H9 (cell line): ENCODE results near the gene CDH4. TPM values are rescaled to one million over a fixed set of nuclear protein-coding genes. Genes with fewer than 3 reads are reported as not detected.

Source experiments
- DNase-seq: peaks from one replicate; pipeline ENCODE4 v3.0.0-alpha.2; 2017
- H2AFZ ChIP-seq: one replicate; pipeline ENCODE4 v1.6.1; 2013; ENCODE audit warnings: mild to moderate bottlenecking, low read length, control low read depth, moderate library complexity
- H2AK5ac ChIP-seq: 2 replicates; pipeline ENCODE4 v1.6.1; 2013; ENCODE audit warnings: low read length, control low read depth, mixed read lengths; ENCODE audit not compliant: insufficient read length
- H2BK120ac ChIP-seq: one replicate; pipeline ENCODE4 v1.6.1; 2013; ENCODE audit warnings: low read depth, mild to moderate bottlenecking, low read length, control low read depth, inconsistent platforms; ENCODE audit not compliant: poor library complexity, severe bottlenecking
- H2BK12ac ChIP-seq: 2 replicates; pipeline ENCODE4 v1.6.1; 2013; ENCODE audit warnings: low read length, control low read depth, mixed read lengths, low read depth; ENCODE audit not compliant: insufficient read length
- H2BK15ac ChIP-seq: 2 replicates; pipeline ENCODE4 v1.6.1; 2013; ENCODE audit warnings: low read depth, low read length, control low read depth
- H2BK20ac ChIP-seq: one replicate; pipeline ENCODE4 v1.6.1; 2013; ENCODE audit warnings: low read depth, mild to moderate bottlenecking, low read length, control low read depth, inconsistent platforms; ENCODE audit not compliant: poor library complexity, severe bottlenecking
- H2BK5ac ChIP-seq: 2 replicates; pipeline ENCODE4 v1.6.1; 2013; ENCODE audit warnings: low read length, control low read depth, mixed read lengths; ENCODE audit not compliant: insufficient read length
- H3K14ac ChIP-seq: 2 replicates; pipeline ENCODE4 v1.6.1; 2013; ENCODE audit warnings: low read length, control low read depth; ENCODE audit not compliant: insufficient read depth
- H3K18ac ChIP-seq: 2 replicates; pipeline ENCODE4 v1.6.1; 2013; ENCODE audit warnings: low read depth, mild to moderate bottlenecking, mixed read lengths, low read length, control low read depth; ENCODE audit not compliant: insufficient read length
- H3K23ac ChIP-seq: 2 replicates; pipeline ENCODE4 v1.6.1; 2013; ENCODE audit warnings: low read length, control low read depth, mixed read lengths, low read depth; ENCODE audit not compliant: insufficient read length
- H3K23me2 ChIP-seq: 2 replicates; pipeline ENCODE4 v1.6.1; 2013; ENCODE audit warnings: low read depth, mild to moderate bottlenecking, mixed read lengths, low read length, control low read depth; ENCODE audit not compliant: insufficient read length, poor library complexity, severe bottlenecking
- H3K27ac ChIP-seq: 2 replicates; pipeline ENCODE4 v1.5.1; 2013; ENCODE audit warnings: low read length, control low read depth, mixed read lengths, low read depth; ENCODE audit not compliant: insufficient read length
- H3K27me3 ChIP-seq: 2 replicates; pipeline ENCODE4 v1.6.1; 2013; ENCODE audit warnings: low read length, control low read depth, inconsistent platforms; ENCODE audit not compliant: insufficient read depth
- H3K4ac ChIP-seq: 2 replicates; pipeline ENCODE4 v1.6.1; 2013; ENCODE audit warnings: low read depth, mild to moderate bottlenecking, control low read depth, inconsistent platforms, low read length, moderate library complexity
- H3K4me1 ChIP-seq: 2 replicates; pipeline ENCODE4 v1.6.1; 2013; ENCODE audit warnings: low read length, control low read depth, inconsistent platforms; ENCODE audit not compliant: insufficient read depth
- H3K4me2 ChIP-seq: 2 replicates; pipeline ENCODE4 v1.6.1; 2013; ENCODE audit warnings: low read length, control low read depth, mixed read lengths; ENCODE audit not compliant: insufficient read length, insufficient read depth
- H3K56ac ChIP-seq: 2 replicates; pipeline ENCODE4 v1.6.1; 2013; ENCODE audit warnings: low read depth, mild to moderate bottlenecking, mixed read lengths, low read length, control low read depth; ENCODE audit not compliant: insufficient read length
- H3K79me1 ChIP-seq: 2 replicates; pipeline ENCODE4 v1.6.1; 2013; ENCODE audit warnings: low read depth, mild to moderate bottlenecking, moderate library complexity, low read length, control low read depth, inconsistent platforms; ENCODE audit not compliant: insufficient read depth, poor library complexity, severe bottlenecking
- H3K79me2 ChIP-seq: 2 replicates; pipeline ENCODE4 v1.6.1; 2013; ENCODE audit warnings: low read length, control low read depth, inconsistent platforms; ENCODE audit not compliant: insufficient read depth
- H3K9ac ChIP-seq: 2 replicates; pipeline ENCODE4 v1.6.1; 2013; ENCODE audit warnings: low read length, control low read depth, mixed read lengths; ENCODE audit not compliant: insufficient read length; ENCODE audit errors: extremely low read depth
- H3K9me3 ChIP-seq: one replicate; pipeline ENCODE4 v1.6.1; 2013; ENCODE audit warnings: low read depth, low read length, inconsistent platforms; ENCODE audit not compliant: control insufficient read depth
- H3T11ph ChIP-seq: one replicate; pipeline ENCODE4 v1.6.1; 2013; ENCODE audit warnings: mild to moderate bottlenecking, low read length, control low read depth, inconsistent platforms
- H4K20me1 ChIP-seq: one replicate; pipeline ENCODE4 v1.6.1; 2013; ENCODE audit not compliant: control insufficient read depth, insufficient read length, insufficient read depth
- H4K5ac ChIP-seq: 2 replicates; pipeline ENCODE4 v1.6.1; 2013; ENCODE audit warnings: low read depth, mild to moderate bottlenecking, mixed read lengths, low read length, control low read depth; ENCODE audit not compliant: insufficient read length
- H4K8ac ChIP-seq: replicated peaks from 2 replicates; pipeline ENCODE4 v1.6.1; 2013; ENCODE audit warnings: low read length, control low read depth, mixed read lengths, low read depth; ENCODE audit not compliant: insufficient read length
- H4K91ac ChIP-seq: 2 replicates; pipeline ENCODE4 v1.6.1; 2013; ENCODE audit warnings: low read depth, mild to moderate bottlenecking, moderate library complexity, mixed read lengths, low read length, control low read depth; ENCODE audit not compliant: insufficient read length
- H3K27ac Mint-ChIP-seq, 3 experiments: 2 replicates in 2 of 3; 3 replicates in 1 of 3; pipeline ENCODE4 v1.8.0; 2020 to 2021; ENCODE audit warnings: mixed read lengths in 3 of 3, mild to moderate bottlenecking in 1 of 3, moderate library complexity in 1 of 3
- H3K27me3 Mint-ChIP-seq: 2 replicates; pipeline ENCODE4 v1.8.0; 2021; ENCODE audit warnings: low read depth, mild to moderate bottlenecking, moderate library complexity, mixed read lengths
- H3K36me3 Mint-ChIP-seq, 3 experiments: 2 replicates in 2 of 3; 3 replicates in 1 of 3; pipeline ENCODE4 v1.8.0; 2020 to 2021; ENCODE audit warnings: low read depth in 3 of 3, mixed read lengths in 3 of 3; ENCODE audit not compliant: insufficient read depth in 1 of 3
- H3K4me1 Mint-ChIP-seq, 2 experiments: 2 replicates each; pipeline ENCODE4 v1.8.0; 2020; ENCODE audit warnings: mixed read lengths in 2 of 2
- H3K4me3 Mint-ChIP-seq, 2 experiments: 2 replicates in 1 of 2; 3 replicates in 1 of 2; pipeline ENCODE4 v1.8.0; 2020 to 2021; ENCODE audit warnings: mild to moderate bottlenecking in 2 of 2, mixed read lengths in 2 of 2, moderate library complexity in 1 of 2
- H3K9me3 Mint-ChIP-seq, 2 experiments: 2 replicates in 1 of 2; 3 replicates in 1 of 2; pipeline ENCODE4 v1.8.0; 2020; ENCODE audit warnings: mild to moderate bottlenecking in 2 of 2, mixed read lengths in 2 of 2, moderate library complexity in 1 of 2
- WGBS: extraction: QIAGEN DNeasy Blood & Tissue Kit; methylation state at CpG from one replicate; pipeline ENCODE4 v1.1.7; 2013; ENCODE audit warnings: missing lambda C conversion rate, low lambda C conversion rate, mixed read lengths; ENCODE audit not compliant: insufficient read length; ENCODE audit errors: extremely low coverage; 5-methylcytosine and 5-hydroxymethylcytosine counted together
- total RNA-seq: library from RNA; stranded (reverse); gene quantifications from 2 replicates; pipeline ENCODE4 v1.2.1, GENCODE V29; 2021
- TF ChIP-seq, protein P1 (sequence below): fragments of 200-600 bp; sonication (generic); conservative IDR thresholded peaks from 3 replicates; pipeline ENCODE4 v1.8.0; 2021; ENCODE audit warnings: antibody characterized with exemption, mild to moderate bottlenecking

CDH4 gene
- total RNA-seq, 1 experiment from 2014 or later: 3.0 TPM

DNA sequence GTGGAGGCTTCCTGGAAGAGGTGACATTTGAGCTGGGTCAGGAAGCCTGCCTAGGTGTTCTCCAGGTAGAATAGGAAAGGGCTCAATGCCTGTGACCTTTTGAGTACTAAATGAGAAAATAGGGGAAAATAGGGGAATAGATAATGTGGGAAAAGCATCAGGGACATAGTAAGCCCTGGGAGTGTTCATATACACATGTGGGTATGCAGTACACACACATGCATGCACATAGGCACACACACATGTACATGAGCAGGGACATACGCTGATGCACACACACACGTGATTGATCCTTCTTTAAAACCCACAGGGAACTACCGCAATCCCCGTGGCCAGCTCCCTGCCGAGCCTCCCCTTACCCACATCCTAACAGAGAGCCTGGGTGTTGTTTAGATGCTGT lies 351.7 kb downstream of the CDH4 start:
- Histone ChIP-seq H3K4me1 (no peaks in the 10 kb centered on the region), H2BK5ac (no peak overlapping the region), H2BK12ac (no peak overlapping the region), H4K8ac (no peak overlapping the region), H3K9me3 (no peaks in the 10 kb centered on the region), H2BK20ac (no peak overlapping the region), H3K27me3 (no peaks in the 10 kb centered on the region; the same call in 1 of the 2 replicates), H3K56ac (no peak overlapping the region), H3K79me1 (no peaks in the 10 kb centered on the region), H3K23ac (no peak overlapping the region), H2AFZ (no peak overlapping the region), H3K23me2 (no peaks in the 10 kb centered on the region), H3K4ac (no peak overlapping the region), H3K14ac (no peak overlapping the region), H3K18ac (no peak overlapping the region), H3K79me2 (no peaks in the 10 kb centered on the region), H4K91ac (no peak overlapping the region), H3K4me2 (no peak overlapping the region), H2BK15ac (no peak overlapping the region), H2AK5ac (no peak overlapping the region), H4K5ac (no peak overlapping the region), H2BK120ac (no peak overlapping the region), H3T11ph (no peak overlapping the region), H4K20me1 (no peaks in the 10 kb centered on the region), H3K9ac (no peak overlapping the region), H3K27ac (no peak overlapping the region)
- DNase-seq: no peak
- no peak overlapping the region for H3K4me3 Mint-ChIP-seq
- H3K27ac Mint-ChIP-seq: no peak overlapping the region
- H3K9me3 Mint-ChIP-seq: peaks cover 9 to 23% of the 10 kb centered on the region in 2 experiments
- no CpG with 5 or more reads among the region's 5 CpGs for WGBS
- H3K27me3 Mint-ChIP-seq: peaks cover 57% of the 10 kb centered on the region
- peaks cover 0 to 5% (median 0%) of the 10 kb centered on the region in 3 experiments; a peak in 3 of 7 replicates for H3K36me3 Mint-ChIP-seq
- TF ChIP-seq, protein P1, sequence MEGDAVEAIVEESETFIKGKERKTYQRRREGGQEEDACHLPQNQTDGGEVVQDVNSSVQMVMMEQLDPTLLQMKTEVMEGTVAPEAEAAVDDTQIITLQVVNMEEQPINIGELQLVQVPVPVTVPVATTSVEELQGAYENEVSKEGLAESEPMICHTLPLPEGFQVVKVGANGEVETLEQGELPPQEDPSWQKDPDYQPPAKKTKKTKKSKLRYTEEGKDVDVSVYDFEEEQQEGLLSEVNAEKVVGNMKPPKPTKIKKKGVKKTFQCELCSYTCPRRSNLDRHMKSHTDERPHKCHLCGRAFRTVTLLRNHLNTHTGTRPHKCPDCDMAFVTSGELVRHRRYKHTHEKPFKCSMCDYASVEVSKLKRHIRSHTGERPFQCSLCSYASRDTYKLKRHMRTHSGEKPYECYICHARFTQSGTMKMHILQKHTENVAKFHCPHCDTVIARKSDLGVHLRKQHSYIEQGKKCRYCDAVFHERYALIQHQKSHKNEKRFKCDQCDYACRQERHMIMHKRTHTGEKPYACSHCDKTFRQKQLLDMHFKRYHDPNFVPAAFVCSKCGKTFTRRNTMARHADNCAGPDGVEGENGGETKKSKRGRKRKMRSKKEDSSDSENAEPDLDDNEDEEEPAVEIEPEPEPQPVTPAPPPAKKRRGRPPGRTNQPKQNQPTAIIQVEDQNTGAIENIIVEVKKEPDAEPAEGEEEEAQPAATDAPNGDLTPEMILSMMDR: no peak
- H3K4me1 Mint-ChIP-seq: no peaks in the 10 kb centered on the region
